ENCODE data around the gene PANX3. TPM values are rescaled to one million over a fixed set of nuclear protein-coding genes. Genes with fewer than 3 reads are reported as not detected.

The PANX3 gene
- not detected in 2 replicates for polyA plus RNA-seq (2012; rRNA removed)
- not detected in 2 replicates for polyA plus RNA-seq (2012; cell fraction: cytosol; rRNA removed)
- polyA plus RNA-seq (2012; cell fraction: nucleus; rRNA removed), result not detected in 2 replicates

GRCh38 chr11:124611064-124611463 is at the start of gene PANX3:
PANX3 (plus strand) TSS chr11:124611428; CDS start chr11:124611557, 129 bp downstream.
- H3K36me3 ChIP-seq (replicated peaks in 1 of 2; ENCODE audit: control insufficient read depth in 1 of 2, insufficient read depth in 2 of 2, low read length in 1 of 2), result no peaks in the 10 kb centered on the region
- peaks cover 8% of the 10 kb centered on the region; the same call in 1 of the 2 replicates for H3K27me3 ChIP-seq (ENCODE audit: insufficient read depth)
- CTCF ChIA-PET, result interaction anchor here (1.0 kb wide), 1 partner anchor 9 kb away, joined by 4 read pairs; no protein-coding TSS in a partner anchor
- no peak within 1 kb of the TSS for H3K4me3 ChIP-seq (ENCODE audit: low read depth in 2 of 2, low read length in 1 of 2)
- TF ChIP-seq TAF1 (IDR thresholded peaks at IDR 0.05; ENCODE audit: borderline replicate concordance, low read depth, low read length) (no peak), RCOR1 (IDR thresholded peaks at IDR 0.05; ENCODE audit: low read length) (no peak), USF2 (IDR thresholded peaks at IDR 0.05; ENCODE audit: borderline replicate concordance, low read depth, low read length) (no peak)
- H3K9me2 ChIP-seq, result no peaks in the 10 kb centered on the region
- DNase-seq, result no peak
- no peaks in the 10 kb centered on the region for H3F3A ChIP-seq (replicated peaks; ENCODE audit: insufficient read depth)
- 36% methylated on average over 2 of the region's 5 CpGs for WGBS (ENCODE audit: low lambda C conversion rate)
- no peak within 1 kb of the TSS for H3K27ac ChIP-seq (ENCODE audit: low read depth in 2 of 2, low read length in 1 of 2)
- no peaks in the 10 kb centered on the region for H3K79me2 ChIP-seq (ENCODE audit: insufficient read depth)
- H4K20me1 ChIP-seq (ENCODE audit: insufficient read depth), result no peaks in the 10 kb centered on the region
- no peaks in the 10 kb centered on the region for H3K9me3 ChIP-seq
- no peaks in the 10 kb centered on the region; a peak in 1 of 4 replicates for H3K4me1 ChIP-seq (ENCODE audit: control insufficient read depth in 1 of 2, insufficient read depth in 2 of 2, low read depth in 1 of 2, low read length in 1 of 2)
- H3K4me2 ChIP-seq, result no peak within 1 kb of the TSS
- POLR2A ChIA-PET, result no interaction called here
- H2AFZ ChIP-seq (ENCODE audit: low read depth), result no peak within 1 kb of the TSS
- H3K9ac ChIP-seq, result no peak within 1 kb of the TSS

- H2AFZ ChIP-seq (ENCODE audit: low read depth), result no peak within 1 kb of the TSS
- H3K27ac ChIP-seq (ENCODE audit: low read depth in 2 of 2, low read length in 1 of 2), result no peak within 1 kb of the TSS
- no peaks in the 10 kb centered on the region for H3K9me2 ChIP-seq
- no peaks in the 10 kb centered on the region for H3F3A ChIP-seq (replicated peaks; ENCODE audit: insufficient read depth)
- TF ChIP-seq ZBTB33 (IDR thresholded peaks at IDR 0.05; ENCODE audit: borderline replicate concordance, low read depth) (no peak), IRF3 (IDR thresholded peaks at IDR 0.05; ENCODE audit: low read depth, low read length) (no peak), TEAD4 (IDR thresholded peaks at IDR 0.05; ENCODE audit: borderline replicate concordance, insufficient read depth) (no peak), MEF2A (IDR thresholded peaks at IDR 0.05; ENCODE audit: borderline replicate concordance, low read depth) (no peak), NFIC (IDR thresholded peaks at IDR 0.05; ENCODE audit: borderline replicate concordance) (no peak), PBX3 (IDR thresholded peaks at IDR 0.05) (no peak), CTCF (IDR thresholded peaks at IDR 0.05) (no peak), TCF12 (IDR thresholded peaks at IDR 0.05) (no peak), GABPA (IDR thresholded peaks at IDR 0.05; ENCODE audit: low read depth) (no peak), USF1 (IDR thresholded peaks at IDR 0.05; ENCODE audit: borderline replicate concordance, low read depth) (no peak), TAF1 (IDR thresholded peaks at IDR 0.05; ENCODE audit: borderline replicate concordance, low read depth, low read length) (no peak)
- H3K27me3 ChIP-seq (ENCODE audit: insufficient read depth), result peaks cover 5% of the 10 kb centered on the region; the same call in 1 of the 2 replicates
- WGBS (ENCODE audit: low lambda C conversion rate), result 0% methylated on average over 4 of the region's 4 CpGs
- no peaks in the 10 kb centered on the region for H3K9me3 ChIP-seq
- DNase-seq, result no peak
- no peak within 1 kb of the TSS for H3K4me2 ChIP-seq
- no peak within 1 kb of the TSS for H3K4me3 ChIP-seq (ENCODE audit: low read depth in 2 of 2, low read length in 1 of 2)
- no peaks in the 10 kb centered on the region for H3K79me2 ChIP-seq (ENCODE audit: insufficient read depth)
- CTCF ChIA-PET, result interaction anchor here (1.6 kb wide), 1 partner anchor 16 kb away, joined by 3 read pairs; no protein-coding TSS in a partner anchor
- POLR2A ChIA-PET, result no interaction called here
- H3K4me1 ChIP-seq (ENCODE audit: control insufficient read depth in 1 of 2, insufficient read depth in 2 of 2, low read depth in 1 of 2, low read length in 1 of 2), result no peaks in the 10 kb centered on the region
- no peaks in the 10 kb centered on the region for H3K36me3 ChIP-seq (replicated peaks in 1 of 2; ENCODE audit: control insufficient read depth in 1 of 2, insufficient read depth in 2 of 2, low read length in 1 of 2)
- H3K9ac ChIP-seq, result no peak within 1 kb of the TSS
- H4K20me1 ChIP-seq (ENCODE audit: insufficient read depth), result no peaks in the 10 kb centered on the region
These were observed 41.5 kb upstream of the PANX3 start, which contains the start of gene OR8A1 for GRCh38 chr11:124569697-124570096. OR8A1 (plus strand) TSS chr11:124569997; CDS start chr11:124570120, 123 bp downstream.

Data from SK-N-SH (cell line).